ENCODE measurements around the gene DTNA.
"Not testable (repeated sequence)": the region's sequence is repeated elsewhere in the genome, so short reads cannot be mapped to it uniquely, and the experiment has no call there.

Gene DTNA

GRCh38 chr18:34864836-34865497 is 154.9 kb downstream of the DTNA start:
- no peak for DNase-seq

- no peak for DNase-seq
Measured at GRCh38 chr18:34866310-34866709, 156.2 kb downstream of the DTNA start.

- DNase-seq, result no peak
Measured at GRCh38 chr18:34866739-34867138, 156.6 kb downstream of the DTNA start.

- no peak for DNase-seq
Measured at GRCh38 chr18:34867520-34867919, 157.4 kb downstream of the DTNA start.

- no peak for DNase-seq
Measured at GRCh38 chr18:34870555-34871310, 160.6 kb downstream of the DTNA start.

GRCh38 chr18:34871435-34871834 is 161.3 kb downstream of the DTNA start:
- DNase-seq, result no peak

GRCh38 chr18:34872066-34872465 is 162.0 kb downstream of the DTNA start:
- DNase-seq, result no peak

- no peak for DNase-seq
Measured at GRCh38 chr18:34873986-34874580, 164.0 kb downstream of the DTNA start.

- DNase-seq, result no peak
Measured at GRCh38 chr18:34875150-34875549, 165.1 kb downstream of the DTNA start.

GRCh38 chr18:34880403-34880802 is 170.3 kb downstream of the DTNA start:
- no peak for DNase-seq

GRCh38 chr18:34880882-34881834 is 171.1 kb downstream of the DTNA start:
- no peak for DNase-seq

- DNase-seq, result no peak
Measured at GRCh38 chr18:34884436-34884835, 174.3 kb downstream of the DTNA start.

GRCh38 chr18:34886177-34886576 is 176.1 kb downstream of the DTNA start:
- no peak for DNase-seq

- no peak for DNase-seq
Measured at GRCh38 chr18:34887881-34888580, 177.9 kb downstream of the DTNA start.

GRCh38 chr18:34890486-34891085 is 180.5 kb downstream of the DTNA start:
- no peak for DNase-seq

GRCh38 chr18:34892379-34892778 is 182.3 kb downstream of the DTNA start:
- no peak for DNase-seq

- DNase-seq, result no peak
Measured at GRCh38 chr18:34893239-34893638, 183.1 kb downstream of the DTNA start.

- no peak for DNase-seq
Measured at GRCh38 chr18:34901299-34901698, 191.2 kb downstream of the DTNA start.

- no peak for DNase-seq
Measured at GRCh38 chr18:34904994-34905393, 194.9 kb downstream of the DTNA start.

- DNase-seq, result not testable (repeated sequence)
Measured at GRCh38 chr18:34906985-34907384, 196.9 kb downstream of the DTNA start.

GRCh38 chr18:34909637-34910364 is 199.7 kb downstream of the DTNA start:
- DNase-seq, result no peak
